ENCODE data around the gene MLN. TPM values are rescaled to one million over a fixed set of nuclear protein-coding genes. Genes with fewer than 3 reads are reported as not detected.
"Not testable (repeated sequence)": the region's sequence is repeated elsewhere in the genome, so short reads cannot be mapped to it uniquely, and the experiment has no call there.

MLN gene
- total RNA-seq, 2 donors from 2014 or later = 0.48 TPM; not detected in 1

- no peaks in the 10 kb centered on the region for H3K9me3 ChIP-seq
- TF ChIP-seq CTCF (IDR thresholded peaks at IDR 0.05) = no peak
- no peak overlapping the region for H3K4me3 ChIP-seq
- H3K4me1 ChIP-seq = no peaks in the 10 kb centered on the region
- no peak for DNase-seq
- intact Hi-C loops (cut with DNase I) = no loop called here
- no peak overlapping the region for H3K9ac ChIP-seq (ENCODE audit: low read depth in 2 of 2, low read length in 2 of 2)
- no peak overlapping the region for H3K27ac ChIP-seq
- H3K36me3 ChIP-seq = no peaks in the 10 kb centered on the region
- no peaks in the 10 kb centered on the region for H3K27me3 ChIP-seq
Observed at GRCh38 chr6:33833599-33833998, 29.8 kb upstream of the MLN start.

- H3K36me3 ChIP-seq; H3K9me3 ChIP-seq; DNase-seq; H3K4me1 ChIP-seq; H3K9ac ChIP-seq (ENCODE audit: low read depth in 2 of 2, low read length in 2 of 2); H3K27me3 ChIP-seq; intact Hi-C loops (cut with DNase I); H3K4me3 ChIP-seq; H3K27ac ChIP-seq: not testable (repeated sequence)
Observed at GRCh38 chr6:33832831-33833230, 29.0 kb upstream of the MLN start.

- intact Hi-C loops (cut with DNase I); H3K9me3 ChIP-seq; DNase-seq; H3K9ac ChIP-seq (ENCODE audit: low read depth in 2 of 2, low read length in 2 of 2); H3K27me3 ChIP-seq; H3K36me3 ChIP-seq; H3K4me1 ChIP-seq; H3K4me3 ChIP-seq; H3K27ac ChIP-seq: not testable (repeated sequence)
Observed at GRCh38 chr6:33831725-33832124, 27.9 kb upstream of the MLN start.

- H3K9ac ChIP-seq (ENCODE audit: low read depth in 2 of 2, low read length in 2 of 2) = no peak overlapping the region
- H3K9me3 ChIP-seq = no peaks in the 10 kb centered on the region
- H3K27me3 ChIP-seq = no peaks in the 10 kb centered on the region
- intact Hi-C loops (cut with DNase I) = no loop called here
- H3K36me3 ChIP-seq = no peaks in the 10 kb centered on the region
- no peak for DNase-seq
- no peaks in the 10 kb centered on the region for H3K4me1 ChIP-seq
- no peak overlapping the region for H3K4me3 ChIP-seq
- H3K27ac ChIP-seq = no peak overlapping the region
- no peak for TF ChIP-seq CTCF (IDR thresholded peaks at IDR 0.05)
Observed at GRCh38 chr6:33830635-33831240, 26.9 kb upstream of the MLN start.

- Histone ChIP-seq H3K9me3 (no peaks in the 10 kb centered on the region), H3K27me3 (no peaks in the 10 kb centered on the region), H3K4me1 (peaks cover 6% of the 10 kb centered on the region), H3K27ac (no peak overlapping the region), H3K4me3 (no peak overlapping the region), H3K36me3 (no peaks in the 10 kb centered on the region), H3K9ac (ENCODE audit: low read depth in 2 of 2, low read length in 2 of 2) (no peak overlapping the region)
- intact Hi-C loops (cut with DNase I) = no loop called here
- no peak for DNase-seq
- no peak for TF ChIP-seq CTCF (IDR thresholded peaks at IDR 0.05)
Observed at GRCh38 chr6:33828764-33829731, 25.2 kb upstream of the MLN start.

- no peak overlapping the region for H3K9ac ChIP-seq (ENCODE audit: low read depth in 2 of 2, low read length in 2 of 2)
- H3K27ac ChIP-seq = no peak overlapping the region
- peaks cover 6% of the 10 kb centered on the region for H3K4me1 ChIP-seq
- intact Hi-C loops (cut with DNase I) = no loop called here
- H3K36me3 ChIP-seq = no peaks in the 10 kb centered on the region
- TF ChIP-seq CTCF (IDR thresholded peaks at IDR 0.05) = no peak
- H3K27me3 ChIP-seq = no peaks in the 10 kb centered on the region
- no peaks in the 10 kb centered on the region for H3K9me3 ChIP-seq
- no peak for DNase-seq
- H3K4me3 ChIP-seq = no peak overlapping the region
Observed at GRCh38 chr6:33828452-33828763, 24.6 kb upstream of the MLN start.

Data from colonic mucosa (tissue), 4 donors.